ENCODE measurements around the gene USP33.
"Not testable (repeated sequence)": the region's sequence is repeated elsewhere in the genome, so short reads cannot be mapped to it uniquely, and the experiment has no call there.

Gene USP33

GRCh38 chr1:77704736-77705135 is 54.9 kb downstream of the USP33 start:
- no peak for DNase-seq (ENCODE audit: low read depth)
- H3K4me3 ChIP-seq (ENCODE audit: low read depth, low read length) = no peak overlapping the region
- no peak for TF ChIP-seq CTCF (IDR thresholded peaks at IDR 0.05; ENCODE audit: low read depth, low read length, missing control alignments)

GRCh38 chr1:77699673-77700072 is 60.0 kb downstream of the USP33 start:
- DNase-seq (ENCODE audit: low read depth); H3K4me3 ChIP-seq (ENCODE audit: low read depth, low read length): not testable (repeated sequence)

GRCh38 chr1:77697441-77697840 is 62.2 kb downstream of the USP33 start:
- no peak overlapping the region for H3K4me3 ChIP-seq (ENCODE audit: low read depth, low read length)
- TF ChIP-seq CTCF (IDR thresholded peaks at IDR 0.05; ENCODE audit: low read depth, low read length, missing control alignments) = no peak
- DNase-seq (ENCODE audit: low read depth) = no peak

- no peak for TF ChIP-seq CTCF (IDR thresholded peaks at IDR 0.05; ENCODE audit: low read depth, low read length, missing control alignments)
- DNase-seq (ENCODE audit: low read depth) = no peak
- no peak overlapping the region for H3K4me3 ChIP-seq (ENCODE audit: low read depth, low read length)
Observed at GRCh38 chr1:77688939-77689338, 70.7 kb downstream of the USP33 start.

GRCh38 chr1:77687519-77687906 is 72.1 kb downstream of the USP33 start:
- no peak for DNase-seq (ENCODE audit: low read depth)
- peak; percentile 24 for TF ChIP-seq CTCF (IDR thresholded peaks at IDR 0.05; ENCODE audit: low read depth, low read length, missing control alignments)
- H3K4me3 ChIP-seq (ENCODE audit: low read depth, low read length) = no peak overlapping the region

GRCh38 chr1:77686796-77687518 is 72.7 kb downstream of the USP33 start:
- H3K4me3 ChIP-seq (ENCODE audit: low read depth, low read length) = no peak overlapping the region

More at GRCh38 chr1:77686796-77687518, 72.7 kb downstream of the USP33 start:
- TF ChIP-seq CTCF (IDR thresholded peaks at IDR 0.05; ENCODE audit: low read depth, low read length, missing control alignments) = no peak
- no peak for DNase-seq (ENCODE audit: low read depth)
